Prostate gland (tissue), 2 donors: ENCODE measurements around the gene B3GNT2. TPM values are rescaled to one million over a fixed set of nuclear protein-coding genes. Genes with fewer than 3 reads are reported as not detected.

ENCODE experiments used
- DNase-seq: peaks from one replicate; pipeline ENCODE4 v3.0.0-alpha.2; 2019; ENCODE audit warnings: low spot score
- H3K27ac ChIP-seq, 2 donors: fragments of 200-600 bp; sonication (generic); 2 replicates each; pipeline ENCODE4 v1.5.1; 2017 to 2019
- H3K27me3 ChIP-seq: fragments of 200-600 bp; sonication (generic); replicated peaks from 2 replicates; pipeline ENCODE4 v1.5.1; 2019; ENCODE audit not compliant: insufficient read depth
- H3K36me3 ChIP-seq, 2 donors: fragments of 200-600 bp; sonication (generic); 1 replicate in 1 of 2; 2 replicates in 1 of 2; pipeline versions ENCODE4 v1.5.1 to v1.8.1; 2017 to 2019
- H3K4me1 ChIP-seq: fragments of 200-600 bp; sonication (generic); replicated peaks from 2 replicates; pipeline ENCODE4 v1.5.1; 2019
- H3K4me3 ChIP-seq, 2 donors: fragments of 200-600 bp; sonication (generic); 2 replicates each; pipeline ENCODE4 v1.5.1; 2017 to 2019
- H3K9me3 ChIP-seq: fragments of 200-600 bp; sonication (generic); 2 replicates; pipeline ENCODE4 v1.5.1; 2017
- CTCF ChIP-seq, 4 experiments: fragments of 200-600 bp in 2 of 4; fragments of 450-650 bp in 2 of 4; sonication (generic) in 2 of 4; IDR thresholded peaks; 1 replicate in 3 of 4; 2 replicates in 1 of 4; pipeline ENCODE4 v1.5.1; 2016 to 2019; ENCODE audit warnings: antibody characterized with exemption in 4 of 4, mild to moderate bottlenecking in 2 of 4, moderate library complexity in 2 of 4
- POLR2A ChIP-seq: fragments of 450-650 bp; IDR thresholded peaks from one replicate; pipeline ENCODE4 v1.6.1; 2016; ENCODE audit warnings: antibody characterized with exemption, mild to moderate bottlenecking
- POLR2AphosphoS5 ChIP-seq: sonication (generic); formaldehyde crosslinking; IDR thresholded peaks from one replicate; pipeline ENCODE4 v1.6.1; 2017; ENCODE audit warnings: antibody characterized with exemption
- WGBS: methylation state at CpG from one replicate; pipeline ENCODE4 v1.1.5; 2018; 5-methylcytosine and 5-hydroxymethylcytosine counted together
- intact Hi-C: fragments of 100-400 bp; cut with DNase I; formaldehyde crosslinking; loops from one replicate; pipeline ENCODE4 v1.14.2; 2022
- total RNA-seq, 2 donors: library from RNA; depleted of rRNA; stranded (reverse); fragments of >200 nt; gene quantifications; one replicate each; pipeline ENCODE4 v1.1.0, GENCODE V29; 2016

The B3GNT2 gene
- total RNA-seq, 2 donors from 2014 or later = 8.5 to 18.7 TPM

GRCh38 chr2:62163106-62163831 lies 32.6 kb upstream of the B3GNT2 start:
- Histone ChIP-seq H3K4me3 (no peak overlapping the region), H3K27me3 (no peaks in the 10 kb centered on the region), H3K9me3 (no peaks in the 10 kb centered on the region), H3K36me3 (no peaks in the 10 kb centered on the region), H3K4me1 (no peaks in the 10 kb centered on the region), H3K27ac (no peak overlapping the region)
- DNase-seq = no peak
- 84% methylated on average over 3 of the region's 3 CpGs for WGBS
- TF ChIP-seq CTCF (IDR thresholded peaks at IDR 0.05) = no peak
- no peak for TF ChIP-seq POLR2AphosphoS5
- no peak for TF ChIP-seq POLR2A
- intact Hi-C loops = no loop called here

GRCh38 chr2:62163834-62164233 lies 32.1 kb upstream of the B3GNT2 start:
- Histone ChIP-seq H3K4me1 (no peaks in the 10 kb centered on the region), H3K27me3 (no peaks in the 10 kb centered on the region), H3K36me3 (no peaks in the 10 kb centered on the region), H3K27ac (no peak overlapping the region), H3K9me3 (no peaks in the 10 kb centered on the region), H3K4me3 (no peak overlapping the region)
- intact Hi-C loops = no loop called here
- DNase-seq = no peak
- 62% methylated on average over 2 of the region's 2 CpGs for WGBS
- TF ChIP-seq POLR2A (no peak), CTCF (IDR thresholded peaks at IDR 0.05) (no peak), POLR2AphosphoS5 (no peak)

- no peaks in the 10 kb centered on the region for H3K36me3 ChIP-seq
- H3K4me1 ChIP-seq = no peaks in the 10 kb centered on the region
- 66% methylated on average over 4 of the region's 4 CpGs for WGBS
- H3K27ac ChIP-seq = no peak overlapping the region
- no peak for DNase-seq
- H3K4me3 ChIP-seq = no peak overlapping the region
- intact Hi-C loops = no loop called here
- no peak for TF ChIP-seq POLR2A
- no peak for TF ChIP-seq CTCF (IDR thresholded peaks at IDR 0.05)
- no peak for TF ChIP-seq POLR2AphosphoS5
- H3K27me3 ChIP-seq = no peaks in the 10 kb centered on the region
- H3K9me3 ChIP-seq = no peaks in the 10 kb centered on the region
These were observed 20.2 kb upstream of the B3GNT2 start for GRCh38 chr2:62175728-62176127.

GRCh38 chr2:62176801-62177200 lies 19.1 kb upstream of the B3GNT2 start:
- no peak overlapping the region for H3K27ac ChIP-seq
- no peaks in the 10 kb centered on the region for H3K36me3 ChIP-seq
- no peak overlapping the region for H3K4me3 ChIP-seq
- no peak for DNase-seq
- H3K4me1 ChIP-seq = no peaks in the 10 kb centered on the region
- H3K27me3 ChIP-seq = no peaks in the 10 kb centered on the region
- H3K9me3 ChIP-seq = no peaks in the 10 kb centered on the region
- TF ChIP-seq POLR2AphosphoS5 = no peak
- no peak for TF ChIP-seq CTCF (IDR thresholded peaks at IDR 0.05)
- TF ChIP-seq POLR2A = no peak
- intact Hi-C loops = no loop called here

- Histone ChIP-seq H3K4me1 (no peaks in the 10 kb centered on the region), H3K36me3 (no peaks in the 10 kb centered on the region), H3K9me3 (no peaks in the 10 kb centered on the region), H3K27me3 (no peaks in the 10 kb centered on the region), H3K4me3 (no peak overlapping the region), H3K27ac (no peak overlapping the region)
- TF ChIP-seq POLR2AphosphoS5 = no peak
- no peak for DNase-seq
- WGBS = over 99% methylated on average over 4 of the region's 4 CpGs
- intact Hi-C loops = no loop called here
These were observed 18.4 kb upstream of the B3GNT2 start for GRCh38 chr2:62177392-62178049.
